ENCODE measurements around the gene RIMBP2.

Gene RIMBP2

GRCh38 chr12:130457215-130457614, 258.9 kb downstream of the RIMBP2 start:
- POLR2A ChIA-PET = no interaction called here
- H3K36me3 ChIP-seq (ENCODE audit: control insufficient read depth in 2 of 2, insufficient read depth in 1 of 2, low read length in 2 of 2) = no peaks in the 10 kb centered on the region
- CTCF ChIA-PET = no interaction called here
- no peak overlapping the region for H3K27ac ChIP-seq (ENCODE audit: extremely low read depth, low read depth, low read length)
- H3K4me1 ChIP-seq (ENCODE audit: control insufficient read depth, insufficient read depth, low read length) = no peaks in the 10 kb centered on the region
- H3K4me3 ChIP-seq (ENCODE audit: low read depth, low read length) = no peak overlapping the region
- no peaks in the 10 kb centered on the region for H3K9me3 ChIP-seq (ENCODE audit: control insufficient read depth, insufficient read depth, low read depth, low read length)
- no peak for TF ChIP-seq YY1 (tag by site-specific recombination; IDR thresholded peaks at IDR 0.05)
- TF ChIP-seq ZNF350 (tag by site-specific recombination; IDR thresholded peaks at IDR 0.05) = no peak

GRCh38 chr12:130456375-130457199, 259.5 kb downstream of the RIMBP2 start:
- no peaks in the 10 kb centered on the region for H3K4me1 ChIP-seq (ENCODE audit: control insufficient read depth, insufficient read depth, low read length)
- no peak overlapping the region for H3K27ac ChIP-seq (ENCODE audit: extremely low read depth, low read depth, low read length)
- no peaks in the 10 kb centered on the region for H3K9me3 ChIP-seq (ENCODE audit: control insufficient read depth, insufficient read depth, low read depth, low read length)
- no peaks in the 10 kb centered on the region for H3K36me3 ChIP-seq (ENCODE audit: control insufficient read depth in 2 of 2, insufficient read depth in 1 of 2, low read length in 2 of 2)
- ChIA-PET CTCF (no interaction called here), POLR2A (no interaction called here)
- TF ChIP-seq ZSCAN30 (tag by site-specific recombination; IDR thresholded peaks at IDR 0.05) = no peak
- no peak for TF ChIP-seq MEIS1 (CRISPR knock-in tag; IDR thresholded peaks at IDR 0.05; ENCODE audit: borderline replicate concordance)
- no peak for TF ChIP-seq ZNF148 (tag by site-specific recombination; IDR thresholded peaks at IDR 0.05; ENCODE audit: borderline replicate concordance)
- no peak for TF ChIP-seq KLF16 (tag by site-specific recombination; IDR thresholded peaks at IDR 0.05)
- no peak for TF ChIP-seq ZNF560 (tag by site-specific recombination; IDR thresholded peaks at IDR 0.05; ENCODE audit: borderline replicate concordance)
- TF ChIP-seq ZBTB48 (tag by site-specific recombination; IDR thresholded peaks at IDR 0.05) = no peak
- TF ChIP-seq ZNF433 (tag by site-specific recombination; IDR thresholded peaks at IDR 0.05; ENCODE audit: low read depth) = no peak
- no peak for TF ChIP-seq ZNF660 (tag by site-specific recombination; IDR thresholded peaks at IDR 0.05)
- no peak for TF ChIP-seq ZFP41 (tag by site-specific recombination; IDR thresholded peaks at IDR 0.05; ENCODE audit: borderline replicate concordance)
- H3K4me3 ChIP-seq (ENCODE audit: low read depth, low read length) = no peak overlapping the region

GRCh38 chr12:130455161-130455560, 260.9 kb downstream of the RIMBP2 start:
- CTCF ChIA-PET = no interaction called here
- H3K4me3 ChIP-seq (ENCODE audit: low read depth, low read length) = no peak overlapping the region
- POLR2A ChIA-PET = no interaction called here
- H3K36me3 ChIP-seq (ENCODE audit: control insufficient read depth in 2 of 2, insufficient read depth in 1 of 2, low read length in 2 of 2) = no peaks in the 10 kb centered on the region
- no peaks in the 10 kb centered on the region for H3K4me1 ChIP-seq (ENCODE audit: control insufficient read depth, insufficient read depth, low read length)
- H3K27ac ChIP-seq (ENCODE audit: extremely low read depth, low read depth, low read length) = no peak overlapping the region
- no peaks in the 10 kb centered on the region for H3K9me3 ChIP-seq (ENCODE audit: control insufficient read depth, insufficient read depth, low read depth, low read length)
- no peak for TF ChIP-seq ZNF785 (tag by site-specific recombination; IDR thresholded peaks at IDR 0.05)
- no peak for TF ChIP-seq GLI4 (tag by site-specific recombination; IDR thresholded peaks at IDR 0.05)
- TF ChIP-seq ZNF138 (tag by site-specific recombination; IDR thresholded peaks at IDR 0.05; ENCODE audit: borderline replicate concordance) = no peak
- TF ChIP-seq ZNF416 (tag by site-specific recombination; IDR thresholded peaks at IDR 0.05) = no peak
- TF ChIP-seq ZNF10 (tag by site-specific recombination; IDR thresholded peaks at IDR 0.05) = no peak
- TF ChIP-seq HIC1 (tag by site-specific recombination; IDR thresholded peaks at IDR 0.05) = no peak
- TF ChIP-seq ZNF561 (tag by site-specific recombination; IDR thresholded peaks at IDR 0.05; ENCODE audit: borderline replicate concordance) = no peak
- TF ChIP-seq ZFP41 (tag by site-specific recombination; IDR thresholded peaks at IDR 0.05; ENCODE audit: borderline replicate concordance) = no peak
- TF ChIP-seq PBX3 (CRISPR knock-in tag; IDR thresholded peaks at IDR 0.05) = no peak
- TF ChIP-seq ZNF274 (IDR thresholded peaks at IDR 0.05; ENCODE audit: low read length) = no peak
- TF ChIP-seq ZNF274 (tag by site-specific recombination; IDR thresholded peaks at IDR 0.05; ENCODE audit: borderline replicate concordance) = no peak
- no peak for TF ChIP-seq MYNN (tag by site-specific recombination; IDR thresholded peaks at IDR 0.05; ENCODE audit: borderline replicate concordance)
- TF ChIP-seq ZNF202 (tag by site-specific recombination; IDR thresholded peaks at IDR 0.05; ENCODE audit: borderline replicate concordance) = no peak
- TF ChIP-seq ZNF629 (tag by site-specific recombination; IDR thresholded peaks at IDR 0.05) = no peak
- no peak for TF ChIP-seq ZNF585B (tag by site-specific recombination; IDR thresholded peaks at IDR 0.05)
- TF ChIP-seq ZNF747 (tag by site-specific recombination; IDR thresholded peaks at IDR 0.05) = no peak
- no peak for TF ChIP-seq ZNF830 (tag by site-specific recombination; IDR thresholded peaks at IDR 0.05; ENCODE audit: low read depth)
- TF ChIP-seq GLIS1 (tag by site-specific recombination; IDR thresholded peaks at IDR 0.05) = no peak

All from HEK293 (cell line).